A673 (cell line): ENCODE results near the gene CNOT1. TPM values are rescaled to one million over a fixed set of nuclear protein-coding genes. Genes with fewer than 3 reads are reported as not detected.

Source experiments
- BruUV-seq: library from RNA; stranded (reverse); fragments of 400-500 nt; replicated peaks from 2 replicates; lab custom pipeline; 2021; lab: Mats Ljungman, UMichigan
- CTCF ChIA-PET: fragments of 300-600 bp; sonication (Branson Sonifier 250); formaldehyde crosslinking; loops from one replicate; lab custom pipeline; 2022; ENCODE audit warnings: antibody characterized with exemption; lab: Charles Lee
- POLR2A ChIA-PET: fragments of 300-600 bp; sonication (Branson Sonifier 250); formaldehyde crosslinking; loops from one replicate; lab custom pipeline; 2022; ENCODE audit warnings: antibody characterized with exemption; ENCODE audit not compliant: low non-redundant PET; lab: Charles Lee
- DNase-seq: peaks from one replicate; pipeline ENCODE4 v3.0.0-alpha.2; 2015; ENCODE audit warnings: low spot score
- H3K27ac ChIP-seq: fragments of 200-600 bp; sonication (generic); 2 replicates; pipeline ENCODE4 v1.5.1; 2016; ENCODE audit warnings: mixed run types, low read depth, mild to moderate bottlenecking, mixed read lengths, antibody characterized with exemption, low read length; ENCODE audit not compliant: poor library complexity, severe bottlenecking
- H3K27me3 ChIP-seq: fragments of 200-600 bp; sonication (generic); replicated peaks from 2 replicates; pipeline ENCODE4 v1.6.1; 2017; ENCODE audit warnings: mixed run types, low read depth, mild to moderate bottlenecking, mixed read lengths, antibody characterized with exemption, low read length; ENCODE audit not compliant: insufficient read depth, poor library complexity
- H3K36me3 ChIP-seq: fragments of 200-600 bp; sonication (generic); 2 replicates; pipeline ENCODE4 v1.6.1; 2016; ENCODE audit warnings: mixed run types, mild to moderate bottlenecking, mixed read lengths, antibody characterized with exemption, low read length; ENCODE audit not compliant: insufficient read depth, poor library complexity, severe bottlenecking
- H3K4me1 ChIP-seq: fragments of 200-600 bp; sonication (generic); 2 replicates; pipeline ENCODE4 v1.6.1; 2017; ENCODE audit warnings: mixed run types, mild to moderate bottlenecking, mixed read lengths, antibody characterized with exemption, low read length; ENCODE audit not compliant: insufficient read depth, poor library complexity, severe bottlenecking
- H3K4me3 ChIP-seq: fragments of 200-600 bp; sonication (generic); 2 replicates; pipeline ENCODE4 v1.5.1; 2016; ENCODE audit warnings: low read depth, mixed run types, mild to moderate bottlenecking, mixed read lengths, low read length; ENCODE audit not compliant: poor library complexity, severe bottlenecking
- H3K9me3 ChIP-seq: fragments of 200-600 bp; sonication (generic); 2 replicates; pipeline ENCODE4 v1.6.1; 2016; ENCODE audit warnings: mixed run types, low read depth, mild to moderate bottlenecking, mixed read lengths, antibody characterized with exemption, low read length; ENCODE audit not compliant: poor library complexity, severe bottlenecking
- CTCF ChIP-seq: fragments of 300-800, 200-600 bp; sonication (generic); conservative IDR thresholded peaks from 2 replicates; pipeline ENCODE4 v1.5.1; 2017; ENCODE audit warnings: low read depth, mild to moderate bottlenecking, antibody characterized with exemption, low read length, moderate library complexity, mixed read lengths
- EZH2 ChIP-seq: fragments of 200-600 bp; sonication (generic); IDR thresholded peaks from 2 replicates; pipeline ENCODE4 v1.6.1; 2017; ENCODE audit warnings: borderline replicate concordance, low read depth, mild to moderate bottlenecking, mixed read lengths, antibody characterized with exemption, low read length; ENCODE audit not compliant: poor library complexity, severe bottlenecking
- intact Hi-C: fragments of 100-400 bp; cut with micrococcal nuclease; formaldehyde crosslinking; loops from one replicate; pipeline ENCODE4 v1.10.0; 2022; ENCODE audit not compliant: unreplicated experiment
- total RNA-seq: library from RNA; stranded (reverse); gene quantifications from 2 replicates; pipeline ENCODE4 v1.2.3, GENCODE V29; 2021

The CNOT1 gene
- total RNA-seq, 1 experiment from 2014 or later = 255 TPM

- POLR2A ChIA-PET = no interaction called here
- DNase-seq = no peak
- no TSS peak for BruUV-seq
- intact Hi-C loops = loop anchor here (5.0 kb wide), 1 partner anchor 260 kb away; no protein-coding TSS in a partner anchor
- CTCF ChIA-PET = no interaction called here
- Histone ChIP-seq H3K4me1 (no peaks in the 10 kb centered on the region), H3K4me3 (no peak overlapping the region), H3K9me3 (no peaks in the 10 kb centered on the region), H3K27me3 (no peaks in the 10 kb centered on the region), H3K36me3 (no peaks in the 10 kb centered on the region), H3K27ac (no peak overlapping the region)
- TF ChIP-seq CTCF (no peak), EZH2 (no peak)
Measured at GRCh38 chr16:58497468-58497867, 132.2 kb downstream of the CNOT1 start.

- TF ChIP-seq CTCF = no peak
- no peak for TF ChIP-seq EZH2
- H3K4me3 ChIP-seq = no peak overlapping the region
- BruUV-seq = no TSS peak
- H3K4me1 ChIP-seq = no peaks in the 10 kb centered on the region
- no peak for DNase-seq
- CTCF ChIA-PET = interaction anchor here (0.5 to 1.0 kb wide), 5 partner anchors 10 to 261 kb away, joined by 3 to 10 read pairs (median 4); no protein-coding TSS in a partner anchor
- H3K27ac ChIP-seq = no peak overlapping the region
- intact Hi-C loops = loop anchor here (5.0 kb wide), 1 partner anchor 262 kb away; no protein-coding TSS in a partner anchor
- H3K27me3 ChIP-seq = no peaks in the 10 kb centered on the region
- H3K9me3 ChIP-seq = no peaks in the 10 kb centered on the region
- POLR2A ChIA-PET = no interaction called here
- H3K36me3 ChIP-seq = no peaks in the 10 kb centered on the region
Measured at GRCh38 chr16:58495521-58496331, 133.9 kb downstream of the CNOT1 start.

GRCh38 chr16:58494981-58495520, 134.6 kb downstream of the CNOT1 start:
- no peaks in the 10 kb centered on the region for H3K27me3 ChIP-seq
- H3K4me3 ChIP-seq = no peak overlapping the region
- H3K36me3 ChIP-seq = no peaks in the 10 kb centered on the region
- H3K9me3 ChIP-seq = no peaks in the 10 kb centered on the region
- no TSS peak for BruUV-seq
- CTCF ChIA-PET = interaction anchor here (0.5 to 1.0 kb wide), 7 partner anchors 9 to 261 kb away, joined by 3 to 10 read pairs (median 5); no protein-coding TSS in a partner anchor
- H3K4me1 ChIP-seq = no peaks in the 10 kb centered on the region
- no peak overlapping the region for H3K27ac ChIP-seq
- TF ChIP-seq EZH2 (no peak), CTCF (peak; percentile 61)
- peak; percentile 92 for DNase-seq
- POLR2A ChIA-PET = no interaction called here
- intact Hi-C loops = loop anchor here (5.0 kb wide), 2 partner anchors 262 to 918 kb away; no protein-coding TSS in a partner anchor
